GM19099 (cell line): ENCODE results near the gene RPF1.

ENCODE experiments used
- POLR2A ChIP-seq: IDR thresholded peaks from 3 replicates; pipeline ENCODE4 v1.6.1; 2011; ENCODE audit warnings: low read depth; ENCODE audit not compliant: insufficient read length; ENCODE audit errors: extremely low read depth

RPF1 gene

DNA sequence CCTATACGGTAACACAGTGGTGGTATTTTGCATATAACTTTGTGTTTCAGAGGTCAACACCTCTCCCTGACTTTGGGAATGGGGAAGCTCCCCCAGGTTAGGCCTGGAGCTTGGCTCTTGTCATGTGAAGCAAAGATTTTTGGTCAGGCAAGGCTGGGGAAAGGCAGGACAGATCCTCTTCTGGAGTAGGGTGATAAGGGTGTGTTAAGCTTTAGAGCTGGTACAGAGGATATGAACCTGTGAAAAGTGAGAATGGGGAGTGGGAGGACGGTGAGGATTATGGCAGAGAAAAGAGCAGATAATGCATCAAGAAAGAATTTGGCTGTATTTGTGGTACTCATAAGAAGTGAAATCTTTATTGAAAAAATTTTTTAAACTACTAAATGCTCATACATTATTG is 2.3 kb downstream of the RPF1 start:
- TF ChIP-seq POLR2A = no peak

DNA sequence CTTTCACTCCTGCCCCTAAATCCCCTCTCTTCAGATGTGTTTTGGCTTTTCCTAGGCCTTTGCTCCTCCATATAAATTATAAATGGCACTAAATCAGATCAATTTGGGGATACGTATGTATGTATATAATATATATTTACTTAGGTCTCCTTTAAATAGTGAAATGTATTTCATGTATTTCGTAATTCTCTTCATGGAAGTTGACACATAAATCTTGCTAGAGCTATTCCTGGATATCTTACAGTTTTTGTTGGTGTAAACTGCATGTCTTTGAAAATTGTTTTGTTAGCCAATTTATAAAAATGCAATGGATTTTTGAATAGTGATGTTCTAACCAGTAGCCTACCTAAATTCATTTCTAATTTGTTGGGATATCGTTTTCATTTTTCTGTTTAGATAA is 9.0 kb downstream of the RPF1 start:
- no peak for TF ChIP-seq POLR2A

- no peak for TF ChIP-seq POLR2A
These were observed 10.7 kb downstream of the RPF1 start for GRCh38 chr1:84489766-84490165.

DNA sequence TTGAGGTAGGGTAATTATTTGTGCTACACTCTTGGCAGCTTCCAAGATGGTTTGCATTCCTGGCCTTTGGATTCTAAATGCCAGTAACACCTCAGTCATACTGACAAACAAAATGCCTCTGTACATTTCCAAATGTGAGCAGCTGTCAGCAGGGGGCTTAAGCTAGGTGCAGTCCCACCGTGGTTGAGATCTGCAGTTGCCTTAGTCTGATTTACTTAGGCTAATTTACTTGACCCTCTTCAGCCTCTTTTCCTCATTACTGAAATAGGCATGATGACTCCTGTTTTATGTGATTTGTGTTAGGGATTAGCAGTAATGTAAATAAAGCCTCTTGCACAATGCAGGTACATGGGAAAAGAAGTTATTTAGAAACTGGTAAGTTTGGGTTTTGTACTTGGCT is 13.7 kb downstream of the RPF1 start:
- TF ChIP-seq POLR2A = no peak

- no peak for TF ChIP-seq POLR2A
These were observed 14.7 kb downstream of the RPF1 start for GRCh38 chr1:84493747-84494146.

DNA sequence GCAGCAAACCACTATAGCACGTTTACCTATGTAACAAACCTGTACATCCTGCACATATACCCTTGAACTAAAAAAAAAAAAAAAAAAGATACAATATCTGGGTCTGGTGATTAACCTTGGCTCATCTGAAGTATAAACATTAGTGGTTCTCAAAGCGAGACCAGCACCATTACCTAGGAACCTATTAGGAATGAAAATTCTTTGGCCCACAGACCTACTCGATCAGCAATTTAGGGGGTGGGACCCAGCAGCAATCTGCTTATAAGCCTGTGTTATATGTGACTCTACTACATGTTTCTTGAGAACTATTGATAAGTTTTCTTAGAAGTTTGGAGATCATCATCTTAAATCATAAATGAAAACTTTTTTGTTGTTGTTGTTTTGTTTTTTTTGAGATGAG is 17.4 kb downstream of the RPF1 start:
- no peak for TF ChIP-seq POLR2A

GRCh38 chr1:84497631-84498275 is 18.7 kb downstream of the RPF1 start:
- no peak for TF ChIP-seq POLR2A

GRCh38 chr1:84502927-84503326 is 23.9 kb downstream of the RPF1 start:
- no peak for TF ChIP-seq POLR2A

DNA sequence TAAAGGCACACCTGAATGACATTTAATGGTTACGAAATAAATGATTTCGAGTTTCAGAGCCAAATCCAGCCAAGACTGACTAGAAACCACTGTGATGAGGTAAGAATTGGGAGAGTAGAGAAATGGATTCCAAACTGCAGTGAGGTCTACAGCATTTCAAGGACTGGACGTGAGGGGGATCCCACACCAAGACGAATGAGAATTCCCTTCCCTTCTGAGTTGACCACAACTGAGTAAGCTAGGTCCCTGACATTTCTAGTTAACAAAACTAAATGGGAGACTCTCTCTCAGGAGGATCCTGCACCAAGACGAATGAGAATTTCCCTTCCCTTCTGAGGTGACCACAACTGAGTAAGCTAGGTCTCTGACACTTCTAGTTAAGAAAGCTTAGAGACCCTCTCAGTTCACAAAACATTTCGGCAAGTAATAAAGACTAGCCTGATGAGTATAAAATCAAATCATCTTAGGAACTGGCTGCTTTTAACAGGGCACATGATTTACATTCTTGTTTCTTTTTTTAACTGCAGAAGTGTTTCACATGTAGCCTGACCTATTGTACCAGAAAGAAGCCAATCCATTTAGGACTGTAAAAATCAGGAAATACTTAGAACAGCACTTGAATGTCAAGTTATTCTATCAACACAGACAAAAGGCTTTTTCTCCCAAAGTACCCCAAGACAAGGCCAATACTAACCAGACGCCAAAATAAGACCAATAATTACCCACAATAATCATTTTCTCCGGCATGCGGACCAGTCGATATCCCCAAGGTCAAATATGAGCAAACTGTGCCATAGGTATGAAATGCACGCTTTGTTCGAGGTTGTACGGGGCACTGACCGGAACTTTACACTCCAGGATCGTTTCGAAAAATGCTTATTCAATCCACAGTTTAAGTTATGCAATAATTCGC is 25.8 kb downstream of the RPF1 start:
- no peak for TF ChIP-seq POLR2A

- TF ChIP-seq POLR2A = no peak
These were observed 26.5 kb downstream of the RPF1 start for GRCh38 chr1:84505493-84506001.

DNA sequence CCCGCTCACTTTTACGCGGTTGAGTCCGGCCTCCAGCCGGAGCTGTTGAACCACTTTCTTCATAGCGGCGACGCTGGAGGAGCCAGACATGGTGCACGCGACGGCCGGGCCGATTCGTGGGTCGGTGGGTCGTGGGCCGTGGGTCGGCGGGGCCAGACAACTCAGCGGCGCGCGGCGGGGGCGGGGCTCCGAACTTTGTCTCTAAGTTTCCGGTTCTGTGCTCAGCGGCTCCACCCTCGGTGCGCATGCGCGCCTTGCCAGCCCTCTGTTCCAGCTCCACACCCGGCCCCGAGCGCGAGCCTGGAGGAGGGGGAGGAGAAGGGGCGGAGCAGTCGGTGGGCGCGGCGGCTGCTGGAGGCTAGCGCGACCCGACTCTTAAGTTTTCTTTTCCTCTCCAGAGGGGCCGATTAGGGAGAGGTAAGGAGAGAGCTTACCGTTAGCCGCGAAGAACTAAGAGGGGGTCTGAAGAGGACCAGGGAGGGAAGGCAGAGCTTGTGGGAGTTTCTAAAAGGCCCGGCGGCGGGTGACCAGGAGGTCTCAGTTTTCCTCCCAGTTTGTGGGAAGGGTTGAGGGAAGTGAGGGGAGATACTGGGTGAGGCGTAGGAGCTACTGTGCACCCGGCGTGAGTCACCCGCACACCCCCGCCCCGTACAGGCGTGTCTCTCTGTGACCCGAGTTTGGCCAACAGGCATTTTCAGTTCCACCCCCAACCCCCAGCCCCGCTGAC is 27.1 kb downstream of the RPF1 start, which contains the start of the genes GNG5 and SPATA1:
Gene GNG5 (minus strand): TSS at position 580 of the 727 bp plus-strand sequence. CDS start 490 bp downstream, at position 90.
Gene SPATA1 (plus strand): TSS at position 385 of the 727 bp plus-strand sequence. CDS start 9,974 bp downstream, outside the sequence.
- TF ChIP-seq POLR2A = peak; percentile 82

GRCh38 chr1:84506729-84507453 is 27.8 kb downstream of the RPF1 start:
- no peak for TF ChIP-seq POLR2A

- no peak for TF ChIP-seq POLR2A
These were observed 29.4 kb downstream of the RPF1 start for GRCh38 chr1:84508510-84508909.

DNA sequence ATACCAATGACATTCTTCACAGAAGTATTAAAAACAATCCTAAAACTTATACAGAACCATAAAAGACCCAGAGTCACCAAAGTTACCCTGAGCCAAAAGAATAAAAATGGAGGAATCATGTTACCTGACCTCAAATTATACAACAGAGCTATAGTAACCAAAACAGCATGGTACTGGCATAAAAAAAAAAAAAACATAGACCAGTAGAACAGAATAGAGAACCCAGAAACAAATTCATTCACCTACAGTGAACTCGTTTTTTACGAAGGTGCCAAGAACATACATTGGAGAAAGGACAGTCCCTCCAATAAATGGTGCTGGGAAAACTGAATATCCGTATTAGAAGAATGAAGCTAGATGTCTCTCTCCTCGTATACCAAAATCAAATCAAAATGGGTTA is 30.0 kb downstream of the RPF1 start:
- no peak for TF ChIP-seq POLR2A
